PC-3 (cell line): ENCODE data around the gene ACOXL.

Experiments
- CTCF ChIP-seq: fragments of 300-600 bp; sonication (generic); conservative IDR thresholded peaks from 2 replicates; pipeline ENCODE4 v1.5.1; 2017; ENCODE audit warnings: antibody characterized with exemption, low read depth, mild to moderate bottlenecking, low read length
- EZH2 ChIP-seq: fragments of 300-600 bp; sonication (generic); IDR thresholded peaks from one replicate; pipeline ENCODE4 v1.6.1; 2017; ENCODE audit warnings: antibody characterized with exemption, mild to moderate bottlenecking, low read length; ENCODE audit not compliant: unreplicated experiment

GRCh38 chr2:111057045-111057444, 324.7 kb downstream of the ACOXL start:
- TF ChIP-seq CTCF (no peak), EZH2 (no peak)
